NCI-H526 treated with DMSO at 0.1 percent for 48 hours (cell line): Measurements from ENCODE around the gene ADAMTS7.
"Not testable (repeated sequence)": the region's sequence is repeated elsewhere in the genome, so short reads cannot be mapped to it uniquely, and the experiment has no call there.

ENCODE experiments used
- DNase-seq: peaks from one replicate; lab custom pipeline; 2025; lab: John Stamatoyannopoulos, UW

Gene ADAMTS7

GRCh38 chr15:78782402-78782801 lies 28.9 kb downstream of the ADAMTS7 start:
- not testable (repeated sequence) for DNase-seq

- not testable (repeated sequence) for DNase-seq
Measured at GRCh38 chr15:78781381-78781780, 29.9 kb downstream of the ADAMTS7 start.

- DNase-seq, result not testable (repeated sequence)
Measured at GRCh38 chr15:78779975-78780374, 31.3 kb downstream of the ADAMTS7 start.

GRCh38 chr15:78779176-78779785 lies 32.0 kb downstream of the ADAMTS7 start:
- not testable (repeated sequence) for DNase-seq

GRCh38 chr15:78778422-78778821 lies 32.8 kb downstream of the ADAMTS7 start:
- no peak for DNase-seq

GRCh38 chr15:78777953-78778345 lies 33.3 kb downstream of the ADAMTS7 start:
- not testable (repeated sequence) for DNase-seq

GRCh38 chr15:78777290-78777952 lies 33.8 kb downstream of the ADAMTS7 start:
- DNase-seq, result not testable (repeated sequence)

GRCh38 chr15:78776046-78776925 lies 35.0 kb downstream of the ADAMTS7 start:
- DNase-seq, result not testable (repeated sequence)

GRCh38 chr15:78775472-78775871 lies 35.8 kb downstream of the ADAMTS7 start:
- no peak for DNase-seq

GRCh38 chr15:78774451-78774990 lies 36.7 kb downstream of the ADAMTS7 start:
- DNase-seq, result not testable (repeated sequence)

- DNase-seq, result not testable (repeated sequence)
Measured at GRCh38 chr15:78773765-78774450, 37.4 kb downstream of the ADAMTS7 start.

GRCh38 chr15:78772738-78773137 lies 38.5 kb downstream of the ADAMTS7 start:
- no peak for DNase-seq

GRCh38 chr15:78771436-78772000 lies 39.7 kb downstream of the ADAMTS7 start:
- not testable (repeated sequence) for DNase-seq

- DNase-seq, result not testable (repeated sequence)
Measured at GRCh38 chr15:78771020-78771419, 40.2 kb downstream of the ADAMTS7 start.

GRCh38 chr15:78769473-78770225 lies 41.6 kb downstream of the ADAMTS7 start:
- DNase-seq, result not testable (repeated sequence)

- DNase-seq, result no peak
Measured at GRCh38 chr15:78768531-78769408, 42.5 kb downstream of the ADAMTS7 start.

- DNase-seq, result no peak
Measured at GRCh38 chr15:78768096-78768495, 43.2 kb downstream of the ADAMTS7 start.

GRCh38 chr15:78767331-78767951 lies 43.8 kb downstream of the ADAMTS7 start:
- no peak for DNase-seq

- not testable (repeated sequence) for DNase-seq
Measured at GRCh38 chr15:78766641-78767071, 44.6 kb downstream of the ADAMTS7 start.
